HG02610 (cell line): ENCODE results near the gene ATP8A2.
"Not testable (repeated sequence)": the region's sequence is repeated elsewhere in the genome, so short reads cannot be mapped to it uniquely, and the experiment has no call there.

Experiments
- ATAC-seq: cut with Tn5 transposase; IDR thresholded peaks from one replicate; pipeline ENCODE4 v1.9.1; 2021; ENCODE audit warnings: mild to moderate bottlenecking, moderate library complexity; ENCODE audit not compliant: unreplicated experiment

Gene ATP8A2

DNA sequence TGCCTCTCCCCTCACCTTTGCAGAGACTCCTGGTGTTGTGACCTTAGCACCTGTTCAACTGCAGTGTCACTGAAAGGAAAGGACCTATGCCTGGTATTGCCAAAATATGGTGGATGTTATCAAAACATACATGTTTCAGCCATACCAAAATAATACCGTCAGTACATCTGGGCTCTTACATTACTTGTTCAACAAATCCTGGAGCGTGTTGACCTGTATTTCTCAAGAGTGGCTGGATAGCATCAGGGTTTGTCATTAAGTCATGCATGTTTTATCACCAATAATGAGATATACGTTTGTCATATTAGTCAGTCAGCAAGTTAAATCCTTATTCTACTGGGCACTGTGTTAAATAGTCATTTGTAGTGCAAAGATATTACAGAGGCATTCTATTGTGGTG lies 389.3 kb downstream of the ATP8A2 start:
- ATAC-seq: no peak

DNA sequence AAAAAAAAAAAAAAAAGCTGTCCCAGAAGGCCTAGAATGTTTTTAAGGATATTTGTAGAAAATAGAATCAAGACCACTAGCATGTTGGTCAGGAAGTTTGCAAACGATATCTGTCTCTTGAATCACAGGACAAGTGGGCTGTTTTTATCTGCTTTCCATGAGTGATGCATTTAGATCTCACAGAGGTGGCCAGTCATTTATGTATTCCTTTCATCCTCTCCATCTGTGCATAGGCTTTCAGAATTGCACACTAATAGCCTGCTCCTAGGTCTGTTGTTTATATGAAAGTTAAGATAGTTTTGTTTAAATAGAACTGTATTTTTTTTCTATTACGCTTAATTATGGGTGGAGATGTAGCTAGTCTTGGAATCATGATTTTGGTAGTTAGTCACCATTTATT lies 390.5 kb downstream of the ATP8A2 start:
- no peak for ATAC-seq

DNA sequence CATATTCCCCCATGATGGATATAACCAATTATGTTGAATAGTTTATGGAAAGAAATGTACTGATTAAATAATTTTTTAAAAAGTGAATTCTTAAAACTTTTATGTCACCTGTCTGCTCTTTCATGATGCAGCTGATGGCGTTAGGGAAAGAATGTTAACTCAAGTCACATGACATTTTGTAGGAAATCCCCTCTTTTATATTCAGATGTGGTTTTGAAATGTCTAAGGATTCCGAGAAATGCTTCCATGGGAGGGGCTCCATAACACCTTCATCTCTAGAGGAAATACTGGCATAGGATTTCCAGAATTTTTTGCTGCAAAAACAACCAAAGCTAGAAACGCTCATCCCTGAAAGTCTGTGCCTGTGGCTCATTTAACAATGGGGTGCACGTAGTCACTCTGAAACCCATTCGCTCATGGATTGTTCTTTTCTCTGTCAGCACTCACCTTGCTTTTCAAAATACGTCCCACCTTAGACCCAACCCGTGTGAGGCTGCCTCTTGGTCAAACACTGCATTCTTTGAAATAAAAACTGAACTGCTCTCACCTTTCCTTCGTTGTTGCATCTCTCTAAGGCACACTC lies 391.1 kb downstream of the ATP8A2 start:
- ATAC-seq: no peak

DNA sequence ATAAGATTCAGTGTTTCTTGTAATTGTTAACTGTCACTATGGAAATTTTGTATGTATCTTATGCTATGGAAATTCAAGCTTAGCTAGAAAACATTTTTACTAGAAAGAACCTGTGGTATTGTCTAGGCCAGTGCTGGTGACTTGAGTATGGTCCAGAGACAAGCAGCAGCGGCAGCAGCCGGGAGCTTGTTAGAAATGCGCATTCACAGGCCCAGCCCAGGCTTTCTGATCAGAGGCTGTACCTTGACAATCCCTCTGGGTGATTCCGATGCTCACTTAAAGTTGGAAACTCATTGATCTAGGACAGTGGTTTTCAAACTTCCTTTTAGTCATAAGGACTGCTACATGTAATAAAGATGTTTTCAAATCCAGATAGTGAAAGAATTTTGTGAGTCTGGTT lies 392.6 kb downstream of the ATP8A2 start:
- ATAC-seq: no peak

DNA sequence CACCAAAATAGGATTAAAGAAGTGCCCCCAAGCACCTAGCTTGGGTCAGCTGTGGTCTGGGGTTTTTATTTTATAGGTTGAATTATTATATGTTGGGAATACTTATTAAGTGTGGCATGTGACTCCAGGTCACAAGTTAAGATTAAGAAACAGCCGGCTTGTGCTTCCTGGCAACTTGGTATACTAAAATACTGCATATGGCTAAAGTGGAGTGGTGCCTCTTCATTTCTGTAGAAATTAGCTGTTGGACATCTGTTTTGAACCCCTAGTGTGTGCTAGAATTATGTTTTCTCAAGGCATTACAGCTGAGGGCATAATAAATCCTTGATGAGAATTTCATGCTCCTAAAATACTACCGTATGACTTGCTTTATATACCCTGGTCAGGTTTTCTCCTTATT lies 393.5 kb downstream of the ATP8A2 start:
- no peak for ATAC-seq

DNA sequence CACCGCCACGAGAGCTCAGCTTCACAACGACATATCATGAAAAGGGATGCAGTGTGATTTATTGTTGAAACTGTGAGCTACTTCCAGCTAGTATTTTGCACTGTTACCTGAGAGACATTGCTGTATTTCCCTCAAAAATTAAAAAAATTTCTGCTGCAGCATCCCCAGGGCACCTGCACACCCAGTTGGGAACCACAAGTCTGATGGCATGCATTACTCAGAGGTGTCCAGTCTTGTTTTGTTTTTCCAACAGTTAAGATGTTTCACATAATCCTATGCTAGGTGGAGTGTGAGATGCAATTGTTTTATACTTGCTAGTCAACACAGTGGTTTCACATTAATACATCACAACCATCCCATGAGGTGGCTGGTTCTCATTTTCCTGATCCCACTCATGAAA lies 394.8 kb downstream of the ATP8A2 start:
- ATAC-seq: no peak

DNA sequence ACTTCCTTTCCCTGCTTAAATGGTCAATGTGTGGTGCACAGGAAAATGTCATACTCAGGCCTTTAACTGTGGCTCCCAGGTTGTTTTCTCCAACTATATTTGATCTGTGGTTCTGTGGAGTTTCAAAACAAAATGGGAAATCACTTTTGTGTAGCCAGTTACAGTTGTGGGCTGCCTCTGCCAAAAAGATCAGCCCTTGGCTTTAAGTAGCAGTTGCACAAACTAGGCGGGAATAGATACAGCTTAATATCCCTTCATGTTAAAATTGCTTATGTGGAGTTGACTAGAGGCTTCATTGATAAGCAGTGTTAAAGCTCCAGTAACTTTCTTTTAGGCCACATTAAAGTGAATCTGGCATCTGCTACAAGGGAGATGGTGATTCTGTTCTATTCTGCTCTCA lies 395.2 kb downstream of the ATP8A2 start:
- ATAC-seq: no peak

DNA sequence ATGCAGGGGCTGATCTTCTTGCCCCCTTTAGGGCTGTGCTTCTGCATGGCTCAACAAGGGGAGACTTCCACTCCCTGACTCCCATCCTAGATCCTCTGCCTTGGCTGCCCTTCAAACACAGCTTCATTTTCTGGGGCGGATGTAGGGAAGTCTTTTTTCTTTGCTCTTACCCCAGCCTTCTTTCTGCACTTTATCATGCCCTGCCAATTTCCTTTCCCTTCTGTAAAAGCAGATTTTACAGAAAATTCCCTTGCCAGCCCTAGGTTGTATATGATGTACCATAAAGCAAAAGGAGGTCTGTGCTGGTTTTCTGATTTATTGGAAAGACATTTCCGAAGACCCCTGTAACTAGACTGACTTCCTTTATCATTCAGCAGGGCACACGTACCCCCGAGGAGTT lies 396.6 kb downstream of the ATP8A2 start:
- ATAC-seq: no peak

DNA sequence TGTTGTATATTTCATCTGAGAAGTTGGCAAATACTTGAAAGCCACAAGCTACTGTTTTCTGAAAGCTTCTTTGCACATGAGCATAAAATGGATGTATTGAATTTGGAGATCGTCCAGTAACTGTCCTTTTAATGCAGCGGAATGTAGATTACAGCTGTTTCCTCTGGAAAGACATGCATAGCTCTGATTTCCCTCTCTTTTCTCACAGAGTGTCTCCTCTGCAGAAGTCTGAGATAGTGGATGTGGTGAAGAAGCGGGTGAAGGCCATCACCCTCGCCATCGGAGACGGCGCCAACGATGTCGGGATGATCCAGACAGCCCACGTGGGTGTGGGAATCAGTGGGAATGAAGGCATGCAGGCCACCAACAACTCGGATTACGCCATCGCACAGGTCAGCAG lies 397.1 kb downstream of the ATP8A2 start:
- ATAC-seq: no peak

DNA sequence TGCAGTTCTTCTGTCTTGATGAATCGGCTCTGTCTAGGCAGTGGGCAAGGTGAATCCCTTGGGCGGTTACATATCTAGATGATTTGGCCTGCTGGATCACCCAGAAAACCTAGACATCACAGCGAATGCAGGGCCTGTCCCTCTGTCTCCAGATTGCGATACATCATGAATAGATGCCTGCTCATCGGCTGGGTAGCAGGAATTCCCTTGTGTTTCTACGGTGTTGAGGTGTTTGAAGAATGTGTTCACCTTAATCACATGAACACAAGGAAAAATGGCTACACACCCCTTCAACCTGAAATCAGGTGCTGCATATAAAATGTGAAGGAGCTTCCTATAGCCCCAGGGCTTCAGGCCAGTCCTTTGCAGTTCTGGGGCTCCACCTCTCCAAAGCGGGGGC lies 398.8 kb downstream of the ATP8A2 start:
- no peak for ATAC-seq

DNA sequence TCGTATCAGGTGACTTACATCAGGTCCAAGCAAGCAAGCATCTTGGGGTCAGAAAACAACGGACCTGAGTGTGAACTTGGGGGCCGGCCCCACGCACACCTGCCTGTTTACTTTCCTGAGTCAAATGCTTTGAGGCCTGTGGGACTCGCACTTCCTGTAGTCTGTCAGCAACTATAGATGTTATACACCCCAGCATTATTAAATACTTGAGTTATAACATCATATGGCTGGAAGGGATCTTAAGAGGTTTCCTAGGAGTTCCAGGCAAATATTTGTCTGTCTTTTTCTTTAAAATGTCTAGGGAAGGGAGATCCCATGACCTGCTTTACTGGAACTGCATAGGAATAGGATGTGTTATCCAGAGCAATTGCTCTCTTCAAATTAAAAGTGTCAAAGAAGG lies 399.4 kb downstream of the ATP8A2 start:
- no peak for ATAC-seq

DNA sequence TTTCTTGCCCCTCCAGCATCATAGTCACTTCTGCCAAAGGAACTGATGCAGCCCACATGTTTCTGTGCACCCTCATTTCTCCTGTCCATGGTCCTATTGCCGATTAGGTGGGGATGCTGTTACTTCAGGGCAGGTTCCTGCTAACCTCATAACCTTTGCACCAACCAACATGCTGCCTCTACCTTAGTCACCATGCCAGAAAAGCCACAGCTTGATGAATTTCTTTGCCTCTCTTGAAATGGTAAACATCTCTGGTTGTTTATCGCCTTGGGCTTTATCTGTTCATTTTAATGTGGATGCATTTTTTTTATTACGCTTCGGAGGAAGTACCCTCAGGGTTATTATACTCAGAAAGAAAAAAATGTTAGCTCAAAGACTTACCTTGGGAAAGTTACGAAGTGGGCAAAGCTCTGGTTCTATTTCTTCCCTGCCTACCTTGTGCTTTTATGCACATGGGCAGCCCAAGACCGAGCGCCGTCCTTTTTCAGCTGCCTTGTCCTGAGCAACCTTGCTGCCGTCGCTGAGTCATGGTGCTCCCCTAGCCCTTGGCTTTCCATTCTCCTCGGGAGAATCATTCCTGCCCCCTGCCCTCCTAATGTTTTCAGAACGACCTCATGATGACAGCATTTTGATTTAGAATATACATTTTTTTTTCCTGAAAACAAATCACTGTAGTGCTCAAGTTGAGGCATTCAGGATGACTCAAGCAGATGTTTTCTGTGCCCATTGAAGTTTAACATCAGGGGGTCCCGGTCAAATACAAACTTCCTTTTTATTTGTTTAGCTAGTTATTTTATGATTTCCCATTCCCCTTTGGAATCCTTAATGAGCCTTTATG lies 400.1 kb downstream of the ATP8A2 start:
- no peak for ATAC-seq

DNA sequence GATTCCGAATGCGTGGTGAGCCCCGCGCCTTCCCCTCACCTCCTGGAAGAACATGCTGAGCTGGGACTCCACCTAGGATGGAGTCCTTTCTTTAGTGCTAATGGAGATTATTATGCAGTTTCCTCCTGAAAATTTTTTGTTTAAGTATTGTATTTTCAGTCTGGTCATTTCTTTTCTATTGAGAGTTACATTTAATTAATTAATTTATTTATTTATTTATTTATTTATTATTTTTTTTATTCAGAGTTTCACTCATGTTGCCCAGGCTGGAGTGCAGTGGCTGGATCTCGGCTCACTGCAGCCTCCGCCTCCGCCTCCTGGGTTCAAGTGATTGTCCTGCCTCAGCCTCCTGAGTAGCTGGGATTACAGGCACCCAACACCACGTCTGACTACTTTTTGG lies 400.8 kb downstream of the ATP8A2 start:
- ATAC-seq: not testable (repeated sequence)

DNA sequence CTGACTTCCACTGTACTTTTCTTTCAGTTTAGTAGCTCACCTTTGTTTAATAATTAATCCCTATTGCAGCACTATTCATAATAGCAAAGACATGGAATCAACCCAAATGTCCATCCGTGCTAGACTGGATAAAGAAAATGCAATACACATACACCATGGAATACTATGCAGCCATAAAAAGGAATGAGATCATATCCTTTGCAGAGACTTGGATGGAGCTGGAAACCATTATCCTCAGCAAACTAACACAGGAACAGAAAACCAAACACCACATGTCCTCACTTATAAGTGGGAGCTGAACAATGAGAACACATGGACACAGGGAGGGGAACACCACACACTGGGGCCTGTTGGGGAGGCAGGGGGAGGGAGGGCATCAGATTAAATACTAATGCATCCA lies 402.3 kb downstream of the ATP8A2 start:
- ATAC-seq: not testable (repeated sequence)

DNA sequence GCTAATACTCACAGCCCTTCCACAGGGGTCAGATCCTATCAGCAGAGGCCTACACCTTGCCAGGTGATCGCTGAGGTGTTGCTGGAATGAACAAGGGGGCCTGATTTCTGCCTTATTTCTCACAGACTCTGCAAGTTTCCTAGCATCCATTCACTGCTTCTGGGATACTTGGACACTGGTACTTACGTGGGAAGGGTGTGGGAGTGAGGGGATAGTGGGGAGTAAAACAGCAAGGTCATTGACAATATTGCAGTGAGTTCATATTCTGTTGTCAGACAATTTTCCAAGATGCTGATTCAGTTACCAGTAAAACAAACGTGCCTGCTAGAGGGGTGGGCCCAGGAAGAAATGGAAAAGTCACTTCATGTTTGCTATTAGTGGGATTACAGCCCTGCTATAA lies 403.5 kb downstream of the ATP8A2 start:
- ATAC-seq: no peak

DNA sequence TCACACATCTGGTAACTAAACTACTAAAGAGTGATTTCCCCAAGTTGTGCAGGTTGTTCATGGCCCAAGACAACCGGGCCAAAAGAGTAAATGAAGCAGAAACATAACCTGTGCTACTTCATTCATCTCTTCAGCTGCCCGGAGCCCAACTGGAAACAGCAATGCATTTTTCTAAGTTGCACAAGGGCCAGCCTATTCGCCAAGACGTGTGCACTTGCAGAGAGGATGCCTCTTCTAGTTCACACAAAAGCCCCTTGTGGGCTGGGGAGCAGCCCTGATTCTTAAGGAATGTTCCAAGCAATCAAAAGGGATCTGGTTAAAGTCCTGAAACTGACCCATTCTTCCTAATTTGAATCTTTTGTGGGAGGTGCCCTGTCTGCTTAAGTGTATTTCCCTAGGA lies 404.2 kb downstream of the ATP8A2 start:
- no peak for ATAC-seq

DNA sequence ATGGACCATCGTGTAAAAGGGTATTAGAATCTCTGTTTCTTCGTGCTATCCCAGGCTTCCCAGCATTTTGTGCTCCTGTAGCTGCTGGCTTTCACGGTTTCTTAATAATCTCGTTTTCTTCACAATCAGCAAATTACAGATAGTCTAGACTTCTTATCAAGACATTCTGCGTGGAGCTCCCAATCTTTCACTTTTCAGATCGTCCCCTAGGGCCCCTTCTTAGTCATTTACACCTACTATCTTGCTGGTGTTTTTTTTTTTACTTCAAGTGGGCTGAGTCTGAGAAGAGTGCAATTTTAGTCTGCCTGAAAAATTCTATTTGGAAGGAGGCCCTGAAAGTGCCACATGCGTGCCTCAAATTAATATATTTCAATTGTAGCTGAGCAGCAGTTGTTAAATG lies 404.9 kb downstream of the ATP8A2 start:
- ATAC-seq: no peak

DNA sequence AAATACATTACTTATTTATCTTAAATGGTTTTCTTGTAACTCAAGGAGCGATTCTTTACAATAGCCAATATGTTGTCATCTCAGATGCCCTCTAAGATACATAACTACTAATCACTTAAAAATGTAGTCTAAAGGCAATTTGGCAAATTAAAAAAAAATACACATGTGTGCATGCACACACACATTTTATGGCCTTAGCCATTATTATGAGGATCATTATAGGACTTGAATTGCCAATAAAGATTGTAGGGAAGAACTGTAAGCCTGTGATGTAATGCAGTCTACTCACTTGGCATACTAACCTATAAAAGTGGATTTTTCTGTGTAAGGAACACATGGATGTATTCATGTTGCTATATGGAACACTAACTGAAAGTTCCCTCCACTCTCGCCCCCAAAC lies 405.7 kb downstream of the ATP8A2 start:
- no peak for ATAC-seq

DNA sequence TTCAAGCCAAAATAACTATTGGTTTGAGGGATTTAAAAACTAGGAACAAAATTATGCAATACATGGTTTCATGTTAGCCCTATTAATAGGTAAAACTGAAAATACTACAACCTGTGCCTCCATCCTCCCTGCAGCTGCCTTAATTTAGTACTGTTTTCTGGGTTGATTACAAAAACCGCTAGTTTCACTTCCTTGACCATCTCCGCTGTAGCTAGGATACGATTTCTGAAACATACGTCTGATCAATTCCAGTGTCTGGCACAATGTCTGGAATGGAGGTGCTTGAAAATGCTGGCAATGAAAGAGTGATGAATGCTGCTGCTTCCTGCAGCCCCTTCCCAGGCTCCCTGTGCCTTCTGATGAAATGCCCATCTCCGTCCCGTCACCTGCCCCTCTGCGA lies 406.6 kb downstream of the ATP8A2 start:
- ATAC-seq: no peak

DNA sequence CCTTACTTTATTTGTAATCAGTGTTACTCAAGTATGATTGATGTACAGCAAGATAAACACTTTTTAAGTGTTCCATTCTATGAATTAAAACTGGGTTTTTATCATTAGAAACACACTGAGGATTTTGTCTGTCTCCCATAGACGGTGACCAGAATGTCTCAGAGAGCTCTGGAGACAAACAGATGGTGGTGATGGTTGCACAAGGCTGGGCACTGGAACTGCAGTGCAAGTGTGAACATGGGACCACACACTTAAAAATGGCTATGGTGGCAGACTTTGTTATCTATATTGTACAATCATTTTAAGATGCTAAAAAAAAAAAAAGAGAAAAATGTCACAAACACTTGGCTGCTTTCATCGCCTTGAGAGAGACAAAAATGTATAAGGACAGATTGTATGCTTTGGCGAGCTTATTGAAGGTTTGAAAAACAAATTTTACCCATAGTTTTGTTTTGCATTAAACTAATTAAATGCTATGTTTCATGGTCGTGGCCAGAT lies 407.1 kb downstream of the ATP8A2 start:
- ATAC-seq: no peak

DNA sequence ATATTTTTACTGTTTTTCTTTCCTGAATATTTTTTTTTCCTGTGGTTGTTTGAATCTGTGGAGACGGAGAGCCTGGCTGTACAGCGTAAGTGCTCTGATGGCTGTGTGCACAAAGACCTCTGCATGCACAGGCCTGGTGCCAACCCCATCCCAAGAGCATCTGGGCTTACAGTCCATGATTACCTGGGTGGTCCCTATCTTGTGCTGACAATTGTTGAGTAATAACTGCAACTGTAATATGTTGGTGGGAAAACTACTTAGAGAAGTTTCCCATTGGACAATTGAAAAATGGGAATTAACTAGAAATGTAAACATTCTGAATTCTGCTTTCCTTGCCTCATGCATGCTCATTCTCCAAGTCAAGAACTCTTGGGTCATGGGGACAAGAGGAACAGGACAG lies 411.3 kb downstream of the ATP8A2 start:
- ATAC-seq: no peak

DNA sequence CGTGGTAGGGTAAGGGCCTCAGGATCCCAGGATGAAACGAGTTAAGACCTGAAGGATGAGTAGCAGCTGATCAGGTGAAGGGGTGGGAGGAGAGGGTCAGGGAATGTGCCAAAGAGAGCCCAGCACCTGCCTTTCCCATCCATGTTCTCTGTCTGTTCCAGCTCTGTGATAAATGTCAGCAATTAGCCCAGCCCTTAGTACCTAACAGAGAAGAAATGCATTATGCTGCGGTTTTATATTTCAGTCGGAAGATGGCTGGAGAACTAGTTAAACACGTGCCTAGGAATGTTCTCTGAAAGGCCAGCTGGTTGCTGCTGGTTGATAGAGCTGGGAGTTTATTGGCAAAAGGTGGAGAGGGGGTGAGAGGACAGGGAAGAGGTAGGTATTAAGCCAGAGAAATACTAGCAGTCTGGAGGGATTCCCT lies 411.8 kb downstream of the ATP8A2 start:
- no peak for ATAC-seq

DNA sequence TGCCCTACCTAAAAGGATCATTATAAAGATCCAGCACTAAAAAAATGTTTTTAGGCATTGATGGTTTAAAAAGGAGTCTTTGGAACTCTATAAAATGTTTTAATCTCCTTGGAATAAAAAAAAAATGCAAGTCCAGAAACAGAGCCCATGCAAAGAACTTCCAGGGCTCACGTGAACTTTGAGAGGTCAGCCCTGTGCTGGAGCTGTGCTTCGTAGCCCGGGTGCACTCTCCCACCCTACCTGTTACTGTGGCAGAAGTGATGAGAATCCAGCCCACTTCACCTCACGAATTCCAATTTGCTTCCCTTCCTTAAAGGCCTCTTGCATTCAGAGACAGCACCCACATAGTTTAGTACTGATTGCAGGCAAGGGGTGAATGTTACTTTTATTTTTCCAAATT lies 412.3 kb downstream of the ATP8A2 start:
- no peak for ATAC-seq
